Nephron progenitor cell (in vitro differentiated cells): ENCODE measurements around the gene HERC3.

Experiments used
- DNase-seq: peaks from one replicate; pipeline ENCODE4 v3.0.0; 2021
- H3K27ac Mint-ChIP-seq: 2 replicates; pipeline ENCODE4 v1.8.0; 2021; ENCODE audit warnings: mild to moderate bottlenecking, moderate library complexity, mixed read lengths
- H3K27me3 Mint-ChIP-seq: 2 replicates; pipeline ENCODE4 v1.8.0; 2021; ENCODE audit warnings: mild to moderate bottlenecking, low read depth, mixed read lengths; ENCODE audit not compliant: poor library complexity
- H3K36me3 Mint-ChIP-seq: 2 replicates; pipeline ENCODE4 v1.8.0; 2021; ENCODE audit warnings: low read depth, mixed read lengths
- H3K4me1 Mint-ChIP-seq: 2 replicates; pipeline ENCODE4 v1.8.0; 2021; ENCODE audit warnings: mixed read lengths
- H3K4me3 Mint-ChIP-seq: 2 replicates; pipeline ENCODE4 v1.8.0; 2021; ENCODE audit warnings: mild to moderate bottlenecking, moderate library complexity, mixed read lengths
- H3K9me3 Mint-ChIP-seq: 2 replicates; pipeline ENCODE4 v1.8.0; 2021; ENCODE audit warnings: mild to moderate bottlenecking, moderate library complexity, mixed read lengths
- CTCF ChIP-seq: fragments of 200-600 bp; sonication (generic); IDR thresholded peaks from 2 replicates; pipeline ENCODE4 v1.5.0; 2021; ENCODE audit warnings: antibody characterized with exemption

The HERC3 gene

GRCh38 chr4:88719381-88719780 lies 127.1 kb downstream of the HERC3 start:
- Mint-ChIP-seq H3K4me3 (no peak overlapping the region), H3K9me3 (peaks cover 67% of the 10 kb centered on the region), H3K27me3 (no peaks in the 10 kb centered on the region), H3K36me3 (peaks cover 93% of the 10 kb centered on the region), H3K27ac (no peak overlapping the region), H3K4me1 (no peaks in the 10 kb centered on the region)
- TF ChIP-seq CTCF, result no peak
- no peak for DNase-seq

DNA sequence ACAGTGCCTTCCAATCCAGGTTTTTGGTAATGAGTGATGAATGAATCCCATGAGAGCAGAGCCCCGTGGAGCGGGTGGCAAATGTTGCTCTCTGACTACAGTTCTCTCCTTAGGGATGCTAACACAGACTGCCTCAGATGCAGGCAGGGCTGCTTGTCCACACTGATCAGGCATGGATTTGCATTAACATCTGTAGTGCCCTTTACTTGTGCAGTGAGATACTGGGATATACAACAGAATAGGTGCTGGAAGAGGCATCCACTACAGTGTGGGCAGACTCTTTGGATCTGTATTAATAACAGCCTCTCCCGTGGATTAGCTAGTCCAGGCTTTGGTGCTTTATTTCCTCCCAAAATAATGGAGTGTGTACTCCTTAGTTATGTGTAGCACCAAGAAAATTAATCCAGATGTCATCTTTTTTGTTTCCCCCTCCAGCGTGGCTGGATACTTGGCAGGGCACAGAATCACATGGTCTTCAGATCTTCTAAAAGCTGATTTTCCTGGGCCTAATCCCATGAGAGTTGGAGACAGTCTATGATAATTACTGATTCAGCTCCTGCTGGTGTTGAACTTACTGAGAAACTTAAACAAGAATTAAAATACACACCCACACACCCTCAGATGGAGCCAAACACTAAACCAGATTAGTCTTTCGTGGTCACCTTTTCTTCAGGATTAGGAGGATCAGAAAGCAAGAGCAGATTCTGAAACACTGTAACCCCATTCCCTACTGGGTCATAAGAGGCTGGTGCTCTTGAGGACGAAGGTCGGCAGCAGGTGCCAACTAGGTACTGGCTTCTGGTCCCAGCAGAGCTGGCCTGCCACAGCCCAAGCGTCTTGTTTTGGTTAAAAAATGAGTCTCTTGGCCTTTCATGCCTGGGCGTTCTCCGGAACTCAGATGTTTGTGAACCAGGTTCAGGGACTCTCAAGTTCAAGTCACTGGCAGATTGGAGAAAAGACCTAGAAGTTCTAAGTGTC lies 128.5 kb downstream of the HERC3 start:
- H3K27ac Mint-ChIP-seq, result no peak overlapping the region
- H3K4me3 Mint-ChIP-seq, result no peak overlapping the region
- no peaks in the 10 kb centered on the region for H3K4me1 Mint-ChIP-seq
- no peaks in the 10 kb centered on the region for H3K27me3 Mint-ChIP-seq
- peaks cover 85% of the 10 kb centered on the region for H3K36me3 Mint-ChIP-seq
- no peak for TF ChIP-seq CTCF
- no peak for DNase-seq
- H3K9me3 Mint-ChIP-seq, result peaks cover 53% of the 10 kb centered on the region

GRCh38 chr4:88722276-88722780 lies 130.0 kb downstream of the HERC3 start:
- H3K27me3 Mint-ChIP-seq, result no peaks in the 10 kb centered on the region
- no peak for TF ChIP-seq CTCF
- H3K36me3 Mint-ChIP-seq, result peaks cover 84% of the 10 kb centered on the region
- DNase-seq, result no peak
- no peak overlapping the region for H3K27ac Mint-ChIP-seq
- no peak overlapping the region for H3K4me3 Mint-ChIP-seq
- peaks cover 37% of the 10 kb centered on the region for H3K9me3 Mint-ChIP-seq
- H3K4me1 Mint-ChIP-seq, result no peaks in the 10 kb centered on the region

DNA sequence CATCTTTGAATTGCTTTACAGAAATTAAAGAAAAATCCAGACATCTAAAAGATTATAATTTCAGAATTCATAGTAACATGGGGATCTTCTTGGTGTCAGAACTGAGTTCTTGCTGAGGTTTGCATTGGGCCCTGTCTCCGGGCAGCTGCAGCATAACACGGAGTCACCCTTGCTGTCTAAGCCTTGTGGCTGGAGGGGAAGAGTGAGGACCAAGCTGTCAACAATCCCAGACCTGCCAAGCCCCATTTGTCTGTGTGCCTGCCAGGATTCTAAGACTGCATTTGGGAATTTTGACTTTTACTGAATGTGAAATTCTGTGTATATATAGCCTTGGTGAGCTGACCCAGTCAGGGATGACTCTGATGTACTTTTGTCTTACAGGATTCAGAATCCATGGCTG lies 130.5 kb downstream of the HERC3 start:
- H3K27ac Mint-ChIP-seq, result no peak overlapping the region
- DNase-seq, result no peak
- no peak overlapping the region for H3K4me3 Mint-ChIP-seq
- no peak for TF ChIP-seq CTCF
- peaks cover 32% of the 10 kb centered on the region for H3K9me3 Mint-ChIP-seq
- H3K36me3 Mint-ChIP-seq, result peaks cover 83% of the 10 kb centered on the region
- H3K27me3 Mint-ChIP-seq, result no peaks in the 10 kb centered on the region
- no peaks in the 10 kb centered on the region for H3K4me1 Mint-ChIP-seq

- Mint-ChIP-seq H3K27ac (no peak overlapping the region), H3K4me1 (no peaks in the 10 kb centered on the region), H3K9me3 (peaks cover 16% of the 10 kb centered on the region), H3K27me3 (no peaks in the 10 kb centered on the region), H3K4me3 (no peak overlapping the region), H3K36me3 (peaks cover 79% of the 10 kb centered on the region)
- no peak for DNase-seq
- no peak for TF ChIP-seq CTCF
Observed at GRCh38 chr4:88724406-88724805, 132.1 kb downstream of the HERC3 start.
